Neutrophil (primary cell): ENCODE results near the gene CDC20.

Experiments
- H3K27ac ChIP-seq: fragments of 200-600 bp; sonication (generic); 2 replicates; pipeline ENCODE4 v1.5.1; 2016; ENCODE audit warnings: mild to moderate bottlenecking, moderate library complexity
- H3K27me3 ChIP-seq: fragments of 200-600 bp; sonication (generic); 2 replicates; pipeline ENCODE4 v1.6.0; 2016; ENCODE audit warnings: mild to moderate bottlenecking
- H3K36me3 ChIP-seq: fragments of 200-600 bp; sonication (generic); 2 replicates; pipeline ENCODE4 v1.5.1; 2017
- H3K4me1 ChIP-seq, 2 experiments: fragments of 200-600 bp in 1 of 2; sonication (generic) in 1 of 2; 1 replicate in 1 of 2; 2 replicates in 1 of 2; pipeline versions ENCODE4 v1.5.1 to v1.6.1; 2013 to 2016; ENCODE audit warnings: low read depth in 1 of 2, low read length in 1 of 2, mild to moderate bottlenecking in 1 of 2, moderate library complexity in 1 of 2; ENCODE audit not compliant: control insufficient read depth in 1 of 2, insufficient read depth in 1 of 2
- H3K4me3 ChIP-seq, 2 experiments: fragments of 200-600 bp in 1 of 2; sonication (generic) in 1 of 2; 1 replicate in 1 of 2; 2 replicates in 1 of 2; pipeline ENCODE4 v1.5.1; 2013 to 2016; ENCODE audit warnings: low read depth in 1 of 2, low read length in 1 of 2, mild to moderate bottlenecking in 1 of 2, moderate library complexity in 1 of 2
- H3K9me3 ChIP-seq: fragments of 200-600 bp; sonication (generic); 2 replicates; pipeline ENCODE4 v1.5.1; 2016
- TF ChIP-seq, protein P1 (sequence below): fragments of 200-600 bp; sonication (generic); IDR thresholded peaks from 2 replicates; pipeline ENCODE4 v1.5.1; 2016; ENCODE audit warnings: antibody characterized with exemption

CDC20 gene

DNA sequence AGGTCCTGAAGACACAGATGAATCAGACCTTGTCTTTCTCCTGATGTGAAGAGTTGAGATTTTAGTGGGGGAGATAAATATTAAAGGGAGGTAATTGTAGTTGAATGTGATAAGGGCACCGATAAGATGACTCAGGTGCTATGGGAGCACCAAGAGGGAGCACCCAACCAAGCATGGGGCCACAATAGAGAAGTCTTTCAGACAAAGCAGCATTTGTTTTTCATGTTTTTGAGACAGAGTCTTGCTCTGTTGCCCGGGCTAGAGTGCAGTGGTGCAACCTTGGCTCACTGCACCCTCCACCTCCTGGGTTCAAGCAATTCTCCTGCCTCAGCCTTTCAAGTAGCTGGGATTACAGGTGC is 47.1 kb downstream of the CDC20 start:
- Histone ChIP-seq H3K9me3 (no peaks in the 10 kb centered on the region), H3K27ac (no peak overlapping the region), H3K4me1 (peaks cover 12 to 13% of the 10 kb centered on the region in 2 experiments), H3K36me3 (peaks cover 76% of the 10 kb centered on the region), H3K27me3 (no peaks in the 10 kb centered on the region), H3K4me3 (no peak overlapping the region)
- TF ChIP-seq, protein P1, sequence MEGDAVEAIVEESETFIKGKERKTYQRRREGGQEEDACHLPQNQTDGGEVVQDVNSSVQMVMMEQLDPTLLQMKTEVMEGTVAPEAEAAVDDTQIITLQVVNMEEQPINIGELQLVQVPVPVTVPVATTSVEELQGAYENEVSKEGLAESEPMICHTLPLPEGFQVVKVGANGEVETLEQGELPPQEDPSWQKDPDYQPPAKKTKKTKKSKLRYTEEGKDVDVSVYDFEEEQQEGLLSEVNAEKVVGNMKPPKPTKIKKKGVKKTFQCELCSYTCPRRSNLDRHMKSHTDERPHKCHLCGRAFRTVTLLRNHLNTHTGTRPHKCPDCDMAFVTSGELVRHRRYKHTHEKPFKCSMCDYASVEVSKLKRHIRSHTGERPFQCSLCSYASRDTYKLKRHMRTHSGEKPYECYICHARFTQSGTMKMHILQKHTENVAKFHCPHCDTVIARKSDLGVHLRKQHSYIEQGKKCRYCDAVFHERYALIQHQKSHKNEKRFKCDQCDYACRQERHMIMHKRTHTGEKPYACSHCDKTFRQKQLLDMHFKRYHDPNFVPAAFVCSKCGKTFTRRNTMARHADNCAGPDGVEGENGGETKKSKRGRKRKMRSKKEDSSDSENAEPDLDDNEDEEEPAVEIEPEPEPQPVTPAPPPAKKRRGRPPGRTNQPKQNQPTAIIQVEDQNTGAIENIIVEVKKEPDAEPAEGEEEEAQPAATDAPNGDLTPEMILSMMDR = no peak

DNA sequence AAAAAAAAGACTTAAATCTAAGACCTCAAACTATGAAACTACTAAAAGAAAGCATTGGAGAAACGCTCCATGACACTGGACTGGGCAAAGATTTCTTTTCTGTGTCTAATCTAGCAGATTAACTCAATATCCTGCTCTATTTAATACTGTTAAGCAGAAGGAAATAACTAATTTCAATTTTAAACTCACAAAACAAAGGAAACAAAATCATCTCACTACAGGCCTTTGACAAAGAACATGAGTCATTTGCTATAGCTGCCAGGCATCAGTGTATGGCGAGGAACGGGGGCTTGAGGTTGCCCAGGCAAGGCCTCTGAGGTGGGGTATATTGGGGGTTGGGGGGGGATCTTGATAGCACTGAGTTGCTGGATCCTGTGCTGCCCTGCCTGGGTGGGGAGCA is 51.8 kb downstream of the CDC20 start:
- Histone ChIP-seq H3K36me3 (peaks cover 68% of the 10 kb centered on the region), H3K27ac (no peak overlapping the region)
- TF ChIP-seq, protein P1 = no peak

More for the DNA sequence above, 51.8 kb downstream of the CDC20 start:
- H3K4me1 ChIP-seq = no peaks in the 10 kb centered on the region
- no peak overlapping the region for H3K4me3 ChIP-seq
- no peaks in the 10 kb centered on the region for H3K9me3 ChIP-seq
- H3K27me3 ChIP-seq = no peaks in the 10 kb centered on the region
